ENCODE results near the gene LIN7B. TPM values are rescaled to one million over a fixed set of nuclear protein-coding genes. Genes with fewer than 3 reads are reported as not detected.

The LIN7B gene
- total RNA-seq, 1 experiment from 2014 or later: 4.2 TPM

- H4K8ac ChIP-seq (replicated peaks; ENCODE audit: insufficient read length, low read depth, low read length): no peak overlapping the region
- H3K79me2 ChIP-seq (ENCODE audit: insufficient read depth, low read length): peaks cover 1% of the 10 kb centered on the region; the same call in 1 of the 2 replicates
- peaks cover 45 to 89% (median 87%) of the 10 kb centered on the region in 3 experiments for H3K36me3 Mint-ChIP-seq (ENCODE audit: insufficient read depth in 1 of 3, low read depth in 3 of 3)
- no CpG with 5 or more reads among the region's 23 CpGs for WGBS (ENCODE audit: extremely low coverage, insufficient read length, low lambda C conversion rate)
- peaks cover 3% of the 10 kb centered on the region for H3K79me1 ChIP-seq (ENCODE audit: insufficient read depth, low read depth, low read length, poor library complexity, severe bottlenecking)
- H4K91ac ChIP-seq (ENCODE audit: insufficient read length, low read depth, low read length): no peak overlapping the region
- no peak overlapping the region for H2BK120ac ChIP-seq (ENCODE audit: low read depth, low read length, poor library complexity, severe bottlenecking)
- no peak overlapping the region for H3K23ac ChIP-seq (ENCODE audit: insufficient read length, low read depth, low read length)
- no peak overlapping the region for H3K9ac ChIP-seq (ENCODE audit: extremely low read depth, insufficient read length, low read length)
- no peak overlapping the region for H2BK20ac ChIP-seq (ENCODE audit: low read depth, low read length, poor library complexity, severe bottlenecking)
- H3K23me2 ChIP-seq (ENCODE audit: insufficient read length, low read depth, low read length, poor library complexity, severe bottlenecking): no peaks in the 10 kb centered on the region
- H3K4me1 Mint-ChIP-seq: peaks cover 3 to 4% of the 10 kb centered on the region in 2 experiments; a peak in 1 of 4 replicates
- H3K9me3 Mint-ChIP-seq: no peaks in the 10 kb centered on the region
- no peak overlapping the region for H3K4ac ChIP-seq (ENCODE audit: low read depth, low read length)
- no peak overlapping the region for H3K56ac ChIP-seq (ENCODE audit: insufficient read length, low read depth, low read length)
- no peak overlapping the region for H2BK15ac ChIP-seq (ENCODE audit: low read depth, low read length)
- H3K14ac ChIP-seq (ENCODE audit: insufficient read depth, low read length): no peak overlapping the region
- no peak for TF ChIP-seq CTCF (conservative IDR thresholded peaks at IDR 0.05)
- no peak overlapping the region for H2AK5ac ChIP-seq (ENCODE audit: insufficient read length, low read length)
- no peak overlapping the region for H3T11ph ChIP-seq (ENCODE audit: low read length)
- no peaks in the 10 kb centered on the region for H4K20me1 ChIP-seq (ENCODE audit: control insufficient read depth, insufficient read depth, insufficient read length)
- H3K27ac ChIP-seq (ENCODE audit: insufficient read length, low read depth, low read length): no peak overlapping the region
- H2BK5ac ChIP-seq (ENCODE audit: insufficient read length, low read length): no peak overlapping the region
- H3K27ac Mint-ChIP-seq: peak overlapping the region; percentile 55 to 74 (median 55); a peak in 3 of 7 replicates
- H3K9me3 ChIP-seq (ENCODE audit: control insufficient read depth, low read depth, low read length): no peaks in the 10 kb centered on the region
- no peaks in the 10 kb centered on the region for H3K27me3 ChIP-seq (ENCODE audit: insufficient read depth, low read length)
- DNase-seq: no peak
- no peaks in the 10 kb centered on the region for H3K4me1 ChIP-seq (ENCODE audit: insufficient read depth, low read length)
- H2AFZ ChIP-seq (ENCODE audit: low read length): no peak overlapping the region
- H4K5ac ChIP-seq (ENCODE audit: insufficient read length, low read depth, low read length): no peak overlapping the region
- no peak overlapping the region for H3K4me3 Mint-ChIP-seq
- no peak overlapping the region for H3K4me2 ChIP-seq (ENCODE audit: insufficient read depth, insufficient read length, low read length)
- no peak overlapping the region for H2BK12ac ChIP-seq (ENCODE audit: insufficient read length, low read depth, low read length)
- no peaks in the 10 kb centered on the region for H3K27me3 Mint-ChIP-seq (ENCODE audit: low read depth)
- H3K18ac ChIP-seq (ENCODE audit: insufficient read length, low read depth, low read length): no peak overlapping the region
Measured at GRCh38 chr19:49094505-49095482, 19.4 kb upstream of the LIN7B start.

Data from H9 (cell line).